ENCODE data around the gene DPYSL4. TPM values are rescaled to one million over a fixed set of nuclear protein-coding genes. Genes with fewer than 3 reads are reported as not detected.

The DPYSL4 gene
- total RNA-seq, 1 experiment from 2014 or later: 9.9 TPM

DNA sequence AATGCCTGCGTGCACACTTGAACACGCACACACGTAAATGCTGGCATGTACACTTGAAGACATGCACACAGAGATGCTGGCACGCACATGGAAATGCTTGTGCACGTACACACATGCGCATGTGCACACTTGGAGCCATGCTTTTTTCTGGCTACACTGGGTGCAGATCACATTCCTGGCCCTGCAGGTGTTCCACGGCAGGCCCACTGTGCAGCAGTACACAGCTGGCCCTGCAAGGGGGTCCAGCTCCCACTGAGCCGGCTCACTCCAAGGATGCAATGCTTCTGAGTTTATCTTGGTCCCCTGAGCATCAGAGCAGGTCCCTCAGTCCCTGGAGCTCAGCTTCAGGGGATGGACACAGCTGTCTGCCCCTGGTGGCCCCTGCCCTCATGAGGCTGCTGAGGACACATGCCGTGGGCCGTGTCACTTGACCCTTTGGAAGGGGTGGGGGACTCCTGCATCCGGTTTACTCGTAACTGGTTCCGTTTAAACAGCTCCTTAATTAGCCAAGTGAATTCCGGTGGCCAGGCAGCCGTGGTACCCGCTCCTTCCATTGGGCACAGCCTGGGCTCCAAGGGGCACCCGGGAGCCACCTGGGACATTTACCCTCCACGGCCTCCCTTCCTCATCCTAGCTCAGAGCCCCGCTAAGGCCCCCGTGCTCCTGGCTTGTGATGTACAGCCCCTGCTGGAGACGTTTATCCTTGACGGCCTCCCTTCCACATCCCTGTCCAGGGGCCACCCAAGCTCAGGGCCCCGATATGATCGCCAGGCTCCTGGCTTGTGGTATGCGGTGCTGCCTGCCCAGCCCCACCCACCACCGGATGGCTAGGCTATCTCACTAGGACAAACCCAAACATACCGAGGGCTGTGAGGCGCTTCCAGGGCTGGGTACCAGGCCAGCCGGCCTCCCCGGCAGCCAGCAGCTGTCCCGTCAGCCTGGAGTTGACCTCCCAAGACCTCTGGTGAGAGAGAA is 39.5 kb upstream of the DPYSL4 start:
- in situ Hi-C loops (cut with HindIII; ENCODE audit: low pct_unique_long_range_greater_than_20kb, low sequenced_read_pairs): no loop called here

DNA sequence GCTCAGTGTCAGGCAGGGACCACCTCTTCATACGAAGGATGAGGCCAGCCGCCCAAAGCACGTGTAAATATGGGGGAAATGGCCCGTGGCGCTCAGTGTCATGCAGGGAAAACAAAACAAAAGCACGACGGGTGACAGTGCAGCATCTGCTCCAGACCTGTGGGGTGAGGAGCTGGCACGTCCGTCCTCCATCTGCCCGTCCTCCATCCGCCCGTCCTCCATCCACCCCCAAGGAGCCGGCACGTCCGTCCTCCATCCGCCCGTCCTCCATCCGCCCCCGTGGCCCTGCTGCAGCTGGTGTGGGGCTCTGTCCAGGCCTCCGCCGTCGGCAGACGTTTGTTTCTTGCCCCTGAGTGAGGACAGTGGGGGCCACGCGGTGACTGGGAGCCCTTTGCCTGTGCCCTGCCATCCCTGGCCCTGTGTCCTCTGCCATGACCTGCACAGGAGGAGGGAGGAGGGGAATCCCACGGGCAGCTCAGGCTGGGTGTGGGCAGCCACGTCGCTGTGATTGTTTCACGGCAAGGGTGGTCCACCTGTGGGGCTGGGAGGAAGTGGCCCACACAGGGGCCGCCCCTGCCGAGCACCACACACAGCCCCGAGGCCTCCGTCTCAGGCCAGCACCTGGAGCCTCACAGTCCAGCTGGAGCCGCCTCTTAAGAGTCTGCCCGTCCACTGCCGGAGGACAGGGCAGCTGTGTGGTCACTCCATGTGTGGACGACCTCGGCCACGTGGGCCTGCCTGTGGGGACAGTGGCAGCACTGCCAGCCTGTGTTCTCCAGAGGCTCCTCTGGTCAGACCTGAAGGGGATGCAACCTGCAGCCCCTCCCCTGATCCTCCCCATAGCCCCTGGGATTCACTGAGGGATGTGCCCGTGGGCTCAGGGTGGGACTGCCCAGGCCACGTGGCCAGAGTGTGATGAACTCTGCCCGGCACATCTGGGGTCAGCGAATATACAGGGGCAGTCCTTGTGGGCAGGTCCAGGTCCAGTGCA is 38.2 kb upstream of the DPYSL4 start:
- TF ChIP-seq POLR2AphosphoS5 (IDR thresholded peaks at IDR 0.05; ENCODE audit: low read depth, low read length) (no peak), CTCF (IDR thresholded peaks at IDR 0.05) (no peak), SIN3A (IDR thresholded peaks at IDR 0.05; ENCODE audit: borderline replicate concordance, insufficient read depth, low read depth, low read length) (no peak), TCF7L2 (IDR thresholded peaks at IDR 0.05; ENCODE audit: low read depth, low read length) (no peak)
- TF ChIP-seq, protein P1, sequence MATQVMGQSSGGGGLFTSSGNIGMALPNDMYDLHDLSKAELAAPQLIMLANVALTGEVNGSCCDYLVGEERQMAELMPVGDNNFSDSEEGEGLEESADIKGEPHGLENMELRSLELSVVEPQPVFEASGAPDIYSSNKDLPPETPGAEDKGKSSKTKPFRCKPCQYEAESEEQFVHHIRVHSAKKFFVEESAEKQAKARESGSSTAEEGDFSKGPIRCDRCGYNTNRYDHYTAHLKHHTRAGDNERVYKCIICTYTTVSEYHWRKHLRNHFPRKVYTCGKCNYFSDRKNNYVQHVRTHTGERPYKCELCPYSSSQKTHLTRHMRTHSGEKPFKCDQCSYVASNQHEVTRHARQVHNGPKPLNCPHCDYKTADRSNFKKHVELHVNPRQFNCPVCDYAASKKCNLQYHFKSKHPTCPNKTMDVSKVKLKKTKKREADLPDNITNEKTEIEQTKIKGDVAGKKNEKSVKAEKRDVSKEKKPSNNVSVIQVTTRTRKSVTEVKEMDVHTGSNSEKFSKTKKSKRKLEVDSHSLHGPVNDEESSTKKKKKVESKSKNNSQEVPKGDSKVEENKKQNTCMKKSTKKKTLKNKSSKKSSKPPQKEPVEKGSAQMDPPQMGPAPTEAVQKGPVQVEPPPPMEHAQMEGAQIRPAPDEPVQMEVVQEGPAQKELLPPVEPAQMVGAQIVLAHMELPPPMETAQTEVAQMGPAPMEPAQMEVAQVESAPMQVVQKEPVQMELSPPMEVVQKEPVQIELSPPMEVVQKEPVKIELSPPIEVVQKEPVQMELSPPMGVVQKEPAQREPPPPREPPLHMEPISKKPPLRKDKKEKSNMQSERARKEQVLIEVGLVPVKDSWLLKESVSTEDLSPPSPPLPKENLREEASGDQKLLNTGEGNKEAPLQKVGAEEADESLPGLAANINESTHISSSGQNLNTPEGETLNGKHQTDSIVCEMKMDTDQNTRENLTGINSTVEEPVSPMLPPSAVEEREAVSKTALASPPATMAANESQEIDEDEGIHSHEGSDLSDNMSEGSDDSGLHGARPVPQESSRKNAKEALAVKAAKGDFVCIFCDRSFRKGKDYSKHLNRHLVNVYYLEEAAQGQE (IDR thresholded peaks at IDR 0.05; ENCODE audit: insufficient read depth in 1 of 2, low read depth in 2 of 2, low read length in 1 of 2): no peak
- DNase-seq (ENCODE audit: low read depth, low spot score) (no peak), ATAC-seq (no peak)
- intact Hi-C loops (cut with micrococcal nuclease; ENCODE audit: unreplicated experiment) (no loop called here), in situ Hi-C loops (cut with HindIII; ENCODE audit: low pct_unique_long_range_greater_than_20kb, low sequenced_read_pairs) (no loop called here)
- Histone ChIP-seq H3K4me1 (ENCODE audit: control insufficient read depth, insufficient read depth, low read length) (no peaks in the 10 kb centered on the region), H3K27me3 (ENCODE audit: control insufficient read depth, insufficient read depth, low read length) (no peaks in the 10 kb centered on the region), H3K9me3 (ENCODE audit: control insufficient read depth, insufficient read depth, low read depth, low read length) (no peaks in the 10 kb centered on the region), H3K4me3 (ENCODE audit: low read depth in 2 of 2, low read length in 2 of 2) (no peak overlapping the region), H3K27ac (ENCODE audit: low read length) (no peak overlapping the region), H3K36me3 (ENCODE audit: control insufficient read depth, insufficient read depth, low read length) (no peaks in the 10 kb centered on the region)
- POLR2A ChIA-PET: interaction anchor here (0.6 kb wide), 1 partner anchor 150 kb away, joined by 3 read pairs; no protein-coding TSS in a partner anchor
- CTCF ChIA-PET: interaction anchor here (0.5 kb wide), 1 partner anchor 157 kb away, joined by 6 read pairs; no protein-coding TSS in a partner anchor
- no TSS peak for BruUV-seq (replicated peaks)

More for the DNA sequence above, 39.5 kb upstream of the DPYSL4 start:
- no peak for DNase-seq (ENCODE audit: low read depth, low spot score)
- Histone ChIP-seq H3K27me3 (ENCODE audit: control insufficient read depth, insufficient read depth, low read length) (no peaks in the 10 kb centered on the region), H3K4me3 (ENCODE audit: low read depth in 2 of 2, low read length in 2 of 2) (no peak overlapping the region), H3K27ac (ENCODE audit: low read length) (no peak overlapping the region), H3K4me1 (ENCODE audit: control insufficient read depth, insufficient read depth, low read length) (no peaks in the 10 kb centered on the region), H3K36me3 (ENCODE audit: control insufficient read depth, insufficient read depth, low read length) (no peaks in the 10 kb centered on the region), H3K9me3 (ENCODE audit: control insufficient read depth, insufficient read depth, low read depth, low read length) (no peaks in the 10 kb centered on the region)
- intact Hi-C loops (cut with micrococcal nuclease; ENCODE audit: unreplicated experiment): no loop called here
- ChIA-PET CTCF (no interaction called here), POLR2A (interaction anchor here (0.6 kb wide), 1 partner anchor 149 kb away, joined by 3 read pairs; no protein-coding TSS in a partner anchor)
- no peak for ATAC-seq
- no peak for TF ChIP-seq SIN3A (IDR thresholded peaks at IDR 0.05; ENCODE audit: borderline replicate concordance, insufficient read depth, low read depth, low read length)
- TF ChIP-seq, protein P1 (IDR thresholded peaks at IDR 0.05; ENCODE audit: insufficient read depth in 1 of 2, low read depth in 2 of 2, low read length in 1 of 2): no peak
- BruUV-seq (replicated peaks): no TSS peak

All from Panc1 (cell line).